Stimulated activated CD4-positive, alpha-beta T cell treated with anti-CD3 and anti-CD28 coated beads, Interleukin-12 subunit alpha, Interleukin-12 subunit beta, amount 100 ng/mL, for 24 hours (primary cell): ENCODE results near the gene SEC24D.
A peak's percentile ranks its signal among the peaks of the same experiment; 100 is the strongest.

Source experiments
- DNase-seq, 2 experiments: peaks; one replicate each; pipeline ENCODE4 v3.0.0-alpha.2; 2020; ENCODE audit warnings: low read depth in 2 of 2

The SEC24D gene

DNA sequence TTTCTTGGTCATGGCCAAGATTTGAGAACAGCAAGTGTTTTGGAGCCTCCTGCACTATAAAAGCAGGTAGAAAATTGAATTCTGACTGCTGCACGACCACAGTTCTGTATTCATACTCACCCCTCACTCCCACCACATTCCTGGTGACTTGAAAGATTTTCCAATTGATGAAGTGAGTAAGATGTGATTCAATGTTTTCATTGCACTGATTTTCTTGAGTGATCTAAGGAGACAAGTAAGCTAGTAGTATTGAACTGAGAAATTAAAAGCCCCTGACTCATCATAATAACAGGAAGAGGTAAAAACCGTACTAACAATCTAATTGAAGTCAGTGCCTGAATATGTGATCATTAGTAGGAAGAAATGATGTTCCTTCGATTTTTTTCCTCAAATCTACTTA lies 6.1 kb upstream of the SEC24D start:
- no peak for DNase-seq

GRCh38 chr4:118839221-118839927 lies 3.4 kb upstream of the SEC24D start:
- no peak for DNase-seq

- DNase-seq = no peak
Measured at GRCh38 chr4:118837121-118837507, 1.2 kb upstream of the SEC24D start.

DNA sequence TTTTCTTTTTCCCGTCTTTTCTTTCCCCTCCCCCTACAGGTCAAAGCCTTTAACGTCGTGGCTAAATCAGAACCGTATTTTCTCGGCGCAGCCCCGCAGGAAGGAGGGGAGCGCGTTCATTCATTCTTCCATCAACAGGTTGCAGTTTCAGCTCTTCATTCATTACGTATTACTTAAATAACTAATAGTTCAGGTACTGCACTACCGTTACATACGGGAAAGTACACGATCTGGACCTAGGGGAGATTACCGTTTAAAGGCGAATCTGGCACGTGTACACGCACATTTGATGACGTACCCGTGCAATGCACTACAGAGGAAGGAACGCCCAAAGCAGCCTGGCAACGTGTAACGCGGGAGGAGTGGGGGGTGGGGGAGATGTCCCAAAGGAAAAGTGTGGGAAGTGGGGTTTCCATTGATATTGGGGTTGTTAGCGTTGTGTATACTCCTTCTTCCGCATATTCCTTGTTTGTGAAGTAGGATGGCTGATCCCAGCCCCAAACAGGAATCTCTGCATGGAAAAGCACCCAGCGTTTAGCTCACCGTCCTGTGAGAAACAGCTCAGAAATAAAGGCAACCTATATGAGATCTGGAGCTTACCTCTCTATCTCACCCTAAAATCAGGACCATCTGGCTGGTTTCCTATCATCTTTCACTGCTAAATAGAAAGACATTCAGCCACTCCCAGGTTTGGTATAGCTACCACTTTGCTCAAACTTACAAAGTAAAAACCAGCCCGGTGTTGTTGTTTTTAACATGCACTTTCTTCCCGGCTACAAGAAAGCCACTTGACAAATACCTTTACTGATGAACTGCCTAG lies 585 bp upstream of the SEC24D start:
- peak; percentile 14 to 38 for DNase-seq

DNA sequence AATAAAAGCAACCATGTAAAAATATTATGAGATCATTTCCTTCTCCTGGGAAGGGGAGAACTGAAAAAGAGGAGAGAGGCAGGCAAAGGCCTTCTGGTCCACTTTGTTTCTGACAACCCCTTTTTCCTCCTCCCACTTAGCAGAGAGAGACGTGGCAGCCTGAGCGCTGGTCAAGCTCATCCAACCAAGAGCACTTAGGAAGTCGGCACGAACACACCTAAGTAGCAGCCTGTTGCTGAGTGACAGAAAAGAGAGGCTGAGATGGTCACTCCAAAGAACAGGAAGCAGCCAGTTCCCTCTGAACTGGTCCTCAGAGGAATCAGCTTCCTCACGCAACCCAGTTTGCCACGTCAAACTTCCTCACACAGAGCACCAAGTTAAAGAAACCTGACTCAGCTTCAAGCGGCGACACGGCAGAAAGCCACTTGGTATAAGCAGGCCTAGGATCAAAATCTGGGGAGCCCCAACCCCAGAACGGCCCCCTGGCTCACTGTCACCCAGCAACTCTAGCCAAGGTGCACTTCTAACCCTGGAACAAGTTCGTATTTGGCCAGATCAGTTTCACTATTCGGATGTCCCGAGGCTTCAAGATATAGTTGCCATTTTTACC lies 861 bp downstream of the SEC24D start:
- peak; percentile 19 to 35 for DNase-seq

- no peak for DNase-seq
Measured at GRCh38 chr4:118834070-118834469, 1.9 kb downstream of the SEC24D start.

DNA sequence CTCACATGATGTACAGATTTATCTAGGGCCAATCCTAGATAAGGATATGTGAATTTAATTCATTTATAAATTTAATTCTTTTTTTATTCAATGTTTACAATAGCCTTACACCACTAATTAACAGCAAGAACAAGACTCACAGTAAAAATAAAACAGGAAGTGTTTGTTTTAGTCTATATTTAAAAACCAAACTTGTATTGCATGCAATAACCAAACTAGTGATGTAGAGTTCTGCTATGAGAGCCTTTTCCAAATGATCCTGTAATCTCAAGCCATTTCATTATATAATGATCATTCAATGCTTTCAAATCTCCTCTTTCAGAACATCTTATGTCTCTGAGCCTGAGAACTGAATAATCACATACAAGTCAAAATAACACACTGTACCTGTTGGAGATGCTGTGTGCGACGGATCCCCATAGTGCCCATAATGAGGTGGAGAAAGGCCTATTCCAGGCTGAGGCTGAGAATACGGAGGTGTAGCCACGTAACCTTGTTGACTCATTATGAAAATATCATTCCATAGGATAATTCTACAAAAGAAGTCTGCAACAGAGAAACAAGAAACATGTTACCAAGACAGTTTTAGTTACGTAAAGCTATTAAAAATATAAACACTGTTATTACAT lies 2.6 kb downstream of the SEC24D start:
- DNase-seq = no peak

DNA sequence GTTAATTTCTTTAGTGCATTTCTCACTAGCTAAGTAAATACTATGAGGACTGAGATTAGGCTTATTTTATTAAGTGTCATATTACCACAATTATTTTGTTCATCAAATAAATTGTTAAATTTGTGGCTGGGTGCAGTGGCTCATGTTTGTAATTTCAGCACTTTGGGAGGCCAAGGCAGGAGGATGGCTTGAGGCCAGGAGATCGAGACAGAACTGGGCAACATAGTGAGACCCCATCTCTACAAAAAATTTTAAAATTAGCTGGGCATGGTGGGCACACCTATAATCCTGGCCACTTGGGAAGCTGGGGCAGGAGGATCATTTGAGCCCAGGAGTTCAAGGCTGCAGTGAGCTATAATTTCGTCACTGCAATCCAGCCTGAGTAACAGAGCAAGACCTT lies 6.8 kb downstream of the SEC24D start:
- DNase-seq = no peak

DNA sequence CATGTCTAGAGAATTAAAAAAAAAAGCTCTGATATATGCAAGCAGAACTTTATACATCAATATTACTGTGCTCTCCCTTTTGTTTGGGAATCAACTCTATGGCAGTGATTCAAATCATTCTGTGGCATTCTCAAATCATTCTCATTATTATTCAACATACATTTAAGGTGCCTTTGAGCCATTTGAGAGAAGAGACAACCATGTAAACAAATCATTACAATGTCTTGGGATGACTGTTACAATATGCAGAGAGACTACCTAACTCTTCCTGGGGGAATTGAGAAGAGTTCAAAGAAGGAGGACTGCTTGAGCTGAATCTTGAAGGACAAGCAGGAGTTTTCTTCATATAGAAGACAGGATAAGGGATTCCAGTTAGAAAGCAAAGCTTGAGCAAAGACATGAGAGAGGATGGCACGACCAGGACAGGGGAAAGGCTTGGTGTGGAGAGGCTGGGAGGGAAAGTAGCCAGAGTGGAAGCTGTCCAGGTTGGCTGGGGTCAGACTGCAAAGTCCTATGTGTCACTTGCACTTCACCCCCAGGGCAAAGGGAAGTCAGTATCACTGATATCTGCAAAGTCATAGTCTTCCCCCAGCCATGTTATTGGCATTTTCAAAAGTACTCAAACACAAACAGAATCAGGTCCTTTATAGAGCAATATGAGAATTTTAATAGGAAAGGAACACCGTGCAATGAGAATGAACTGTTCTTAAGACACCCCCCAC lies 9.0 kb downstream of the SEC24D start:
- no peak for DNase-seq

- no peak for DNase-seq
Measured at GRCh38 chr4:118825799-118826198, 10.1 kb downstream of the SEC24D start.

DNA sequence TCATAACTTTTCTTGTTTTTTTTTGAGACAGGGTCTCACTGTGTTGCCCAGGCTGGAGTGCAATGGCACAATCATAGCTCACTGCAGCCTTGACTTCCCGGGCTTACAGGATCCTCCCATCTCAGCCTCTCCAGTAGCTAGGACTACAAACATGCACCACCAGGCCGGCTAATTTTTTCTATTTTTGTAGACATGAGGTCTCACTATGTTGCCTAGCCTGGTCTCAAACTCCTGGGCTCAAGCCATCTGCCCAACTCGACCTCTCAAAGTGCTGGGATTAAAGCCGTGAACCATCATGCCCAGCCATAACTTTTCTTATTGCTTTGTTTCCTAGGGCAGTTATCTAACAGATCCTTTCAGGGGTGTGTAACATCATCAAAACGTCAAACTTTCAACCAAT lies 11.8 kb downstream of the SEC24D start:
- DNase-seq = no peak

DNA sequence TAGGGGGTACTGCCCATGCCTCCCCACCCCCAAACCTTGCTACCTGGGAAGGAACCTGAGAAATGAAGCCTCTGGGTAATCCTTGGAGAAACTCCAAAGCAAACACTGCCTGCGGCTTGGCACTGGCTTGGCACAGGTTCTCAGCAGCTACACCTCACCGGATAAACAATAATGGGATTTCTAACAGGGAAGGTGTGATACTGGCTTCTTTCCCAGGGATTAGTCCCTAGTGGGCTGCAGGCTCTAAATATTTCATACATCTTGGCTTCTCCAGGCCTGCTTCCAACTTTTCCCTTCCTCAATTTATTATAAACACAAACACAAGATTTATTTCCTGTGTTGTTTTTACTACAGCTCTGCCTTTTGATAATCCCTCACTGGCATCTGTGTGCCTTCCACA lies 12.5 kb downstream of the SEC24D start:
- no peak for DNase-seq

DNA sequence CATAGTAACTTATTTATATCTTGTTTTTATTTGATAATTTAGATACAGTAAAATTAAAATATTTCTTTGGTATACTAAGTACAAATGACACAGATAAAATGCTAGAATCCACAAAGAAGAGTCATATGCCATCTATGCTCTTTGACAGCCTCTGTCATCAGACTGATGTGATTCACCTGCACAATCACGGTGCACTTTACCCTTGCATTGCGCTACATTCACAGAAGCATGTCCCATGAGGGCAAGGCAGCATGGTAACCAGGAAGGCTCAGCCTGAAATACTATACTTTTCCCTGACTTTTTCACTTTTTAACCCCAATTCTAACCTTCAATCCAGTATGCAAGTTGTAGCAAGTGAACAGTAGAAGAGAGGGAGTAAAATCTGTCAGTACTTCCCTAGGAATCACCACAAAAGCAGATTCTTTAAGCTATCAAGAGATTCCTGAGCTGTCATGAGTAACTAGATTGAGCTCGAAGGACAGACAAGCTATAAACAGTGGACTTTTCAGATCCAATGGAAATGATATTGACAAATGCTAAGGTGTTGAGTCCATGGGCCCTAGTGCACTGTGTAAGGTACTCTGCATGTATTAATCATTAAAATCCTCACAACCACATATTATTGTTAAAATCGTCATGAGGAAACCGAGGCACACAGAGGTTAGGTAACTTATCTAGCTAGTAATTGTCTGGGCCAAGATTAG lies 14.2 kb downstream of the SEC24D start:
- DNase-seq = no peak

DNA sequence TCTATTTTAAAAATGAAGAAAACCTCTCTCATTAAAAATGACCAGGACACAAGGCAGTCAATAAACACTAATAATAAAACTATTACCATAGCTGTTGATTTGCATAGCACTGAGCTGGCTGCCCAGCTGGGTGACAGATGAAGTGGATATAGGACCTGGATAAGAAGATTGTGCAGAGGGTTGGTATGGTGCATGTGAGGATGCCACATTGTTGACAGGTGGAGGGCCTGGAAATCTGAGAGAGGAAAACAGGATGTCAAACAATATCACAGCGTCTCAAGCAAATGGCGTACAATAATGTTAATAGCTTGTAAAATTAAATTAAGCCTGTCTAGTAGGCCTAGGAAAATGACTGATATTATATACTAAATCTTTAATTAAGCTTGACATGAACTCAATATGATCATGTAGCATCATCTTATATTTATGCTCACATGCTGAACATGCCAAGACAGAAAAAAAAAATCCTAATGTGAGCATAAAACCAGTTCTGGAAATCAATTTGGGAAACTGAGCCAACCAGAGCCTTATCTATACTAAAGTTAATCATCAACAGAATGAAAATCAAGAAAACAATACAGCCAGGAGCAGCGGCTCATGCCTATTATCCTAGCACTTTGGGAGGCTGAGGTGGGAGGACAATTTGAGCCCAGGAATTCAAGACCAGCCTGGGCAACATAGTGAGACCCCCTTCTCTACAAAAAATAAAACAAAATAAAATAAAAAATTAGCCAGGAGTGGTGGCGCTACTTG lies 18.6 kb downstream of the SEC24D start:
- no peak for DNase-seq

GRCh38 chr4:118816538-118817177 lies 19.3 kb downstream of the SEC24D start:
- DNase-seq = no peak

GRCh38 chr4:118814891-118815290 lies 21.0 kb downstream of the SEC24D start:
- no peak for DNase-seq

GRCh38 chr4:118814058-118814457 lies 21.9 kb downstream of the SEC24D start:
- no peak for DNase-seq

DNA sequence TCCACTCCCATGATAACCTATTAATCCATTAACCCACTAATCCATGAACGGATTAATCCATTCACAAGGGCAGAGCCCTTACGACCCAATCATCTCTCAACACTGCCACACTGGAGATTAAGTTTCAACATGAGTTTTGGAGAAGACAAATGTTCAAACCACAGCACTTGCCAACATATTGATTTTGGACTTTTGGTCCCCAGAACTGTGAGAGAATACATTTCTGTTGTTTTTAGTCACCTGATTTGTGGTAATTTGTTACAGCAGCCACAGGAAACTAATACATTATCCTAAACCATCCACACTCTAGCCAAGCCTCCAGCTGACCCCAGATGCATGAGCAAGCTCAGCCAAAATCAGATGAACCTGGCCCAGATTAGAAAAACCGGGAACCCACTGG lies 22.4 kb downstream of the SEC24D start:
- no peak for DNase-seq

DNA sequence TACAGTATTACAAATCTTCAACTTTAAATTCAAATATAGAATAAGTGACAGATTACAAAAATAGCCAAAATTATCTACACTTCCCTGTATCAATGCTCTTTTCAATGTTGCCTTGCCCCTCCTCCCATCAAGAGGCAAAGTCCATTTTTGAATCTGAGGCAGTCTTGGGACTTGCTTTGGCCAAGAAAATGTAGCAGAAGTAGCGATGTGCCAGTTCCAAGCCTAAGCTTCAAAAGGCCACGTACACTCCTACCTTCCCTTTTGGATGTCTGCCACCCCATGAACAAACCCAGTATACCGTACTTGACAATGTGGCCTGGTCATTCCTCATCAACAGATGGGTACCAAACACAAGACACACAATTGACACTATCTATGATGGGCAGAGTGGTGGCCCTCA lies 24.1 kb downstream of the SEC24D start:
- DNase-seq = no peak
